Endothelial cell of umbilical vein (primary cell): ENCODE measurements around the gene MMRN2. TPM values are rescaled to one million over a fixed set of nuclear protein-coding genes. Genes with fewer than 3 reads are reported as not detected.
"Not testable (repeated sequence)": the region's sequence is repeated elsewhere in the genome, so short reads cannot be mapped to it uniquely, and the experiment has no call there.

Experiments used
- BruUV-seq: library from RNA; stranded (reverse); fragments of 400-500 nt; replicated peaks from 2 replicates; lab custom pipeline; 2021; lab: Mats Ljungman, UMichigan
- CTCF ChIA-PET: fragments of 300-600, 350-600 bp; sonication (Branson Sonifier 250); formaldehyde crosslinking; loops from one replicate; lab custom pipeline; 2021; ENCODE audit warnings: antibody characterized with exemption, inconsistent platforms; lab: Charles Lee
- POLR2A ChIA-PET: fragments of 300-600, 350-600 bp; sonication (Branson Sonifier 250); formaldehyde crosslinking; loops from one replicate; lab custom pipeline; 2021; ENCODE audit warnings: antibody characterized with exemption, inconsistent platforms; lab: Charles Lee
- DNase-seq: peaks from one replicate; pipeline ENCODE4 v3.0.0-alpha.2; 2011; ENCODE audit warnings: low read depth, low spot score
- FAIRE-seq: peaks from 2 replicates; lab custom pipeline; 2011; peaks lifted over from hg19 to GRCh38; lab: Jason Lieb, UNC
- H2AFZ ChIP-seq: 2 replicates; pipeline ENCODE4 v1.6.0; 2012; ENCODE audit warnings: low read depth, low read length, control low read depth, inconsistent platforms
- H3K27ac ChIP-seq: 2 replicates; pipeline ENCODE4 v1.5.1; 2011; ENCODE audit warnings: low read depth, mild to moderate bottlenecking, control low read depth, low read length, moderate library complexity; ENCODE audit not compliant: insufficient read depth
- H3K27me3 ChIP-seq, 2 experiments: 2 replicates each; pipeline versions ENCODE4 v1.6.0 to v1.6.1; 2011; ENCODE audit warnings: low read length in 2 of 2, mixed read lengths in 1 of 2; ENCODE audit not compliant: control insufficient read depth in 2 of 2, insufficient read depth in 2 of 2
- H3K36me3 ChIP-seq, 2 experiments: 2 replicates in 1 of 2; 3 replicates in 1 of 2; pipeline ENCODE4 v1.5.1; 2011; ENCODE audit warnings: low read length in 2 of 2, mild to moderate bottlenecking in 1 of 2, moderate library complexity in 1 of 2; ENCODE audit not compliant: control insufficient read depth in 2 of 2, insufficient read depth in 2 of 2; ENCODE audit errors: extremely low read depth in 1 of 2
- H3K4me1 ChIP-seq: 3 replicates; pipeline ENCODE4 v1.5.1; 2011; ENCODE audit warnings: mild to moderate bottlenecking, low read length; ENCODE audit not compliant: control insufficient read depth, insufficient read depth; ENCODE audit errors: extremely low read depth
- H3K4me2 ChIP-seq: 2 replicates; pipeline ENCODE4 v1.6.1; 2011; ENCODE audit warnings: low read length, control low read depth, mixed read lengths; ENCODE audit not compliant: insufficient read depth
- H3K4me3 ChIP-seq, 3 experiments: fragments of 200-600 bp in 1 of 3; sonication (generic), shearing (Covaris generic) in 1 of 3; replicated peaks in 1 of 3; 2 replicates each; pipeline ENCODE4 v1.5.1; 2011 to 2016; ENCODE audit warnings: control low read depth in 3 of 3, low read length in 3 of 3, mild to moderate bottlenecking in 2 of 3, inconsistent platforms in 1 of 3, low read depth in 1 of 3, moderate library complexity in 1 of 3; ENCODE audit not compliant: insufficient read depth in 1 of 3
- H3K79me2 ChIP-seq: 2 replicates; pipeline ENCODE4 v1.6.0; 2012; ENCODE audit warnings: low read length, inconsistent platforms; ENCODE audit not compliant: control insufficient read depth, insufficient read depth
- H3K9ac ChIP-seq: replicated peaks from 2 replicates; pipeline ENCODE3; 2011; ENCODE audit warnings: low read length, control low read depth; ENCODE audit not compliant: insufficient read depth; ENCODE audit errors: extremely low read depth
- H3K9me1 ChIP-seq: replicated peaks from 3 replicates; pipeline ENCODE4 v1.6.0; 2011; ENCODE audit warnings: mild to moderate bottlenecking, low read length; ENCODE audit not compliant: control insufficient read depth, insufficient read depth; ENCODE audit errors: extremely low read depth
- H3K9me3 ChIP-seq: replicated peaks from 2 replicates; pipeline ENCODE4 v1.5.1; 2012; ENCODE audit warnings: low read length, inconsistent platforms; ENCODE audit not compliant: control insufficient read depth, insufficient read depth
- H4K20me1 ChIP-seq: replicated peaks from 2 replicates; pipeline ENCODE3; 2011; ENCODE audit warnings: mild to moderate bottlenecking, low read length; ENCODE audit not compliant: control insufficient read depth, insufficient read depth; ENCODE audit errors: extremely low read depth
- CTCF ChIP-seq, 2 donors: IDR thresholded peaks; 1 replicate in 1 of 2; 2 replicates in 1 of 2; pipeline ENCODE4 v1.5.1; 2011; ENCODE audit warnings: low read length in 2 of 2, mild to moderate bottlenecking in 2 of 2, moderate library complexity in 2 of 2, control low read depth in 1 of 2, inconsistent platforms in 1 of 2, low read depth in 1 of 2; ENCODE audit not compliant: insufficient read depth in 1 of 2; ENCODE audit errors: extremely low read depth in 1 of 2
- EZH2 ChIP-seq: IDR thresholded peaks from 2 replicates; pipeline ENCODE4 v1.6.1; 2012; ENCODE audit warnings: borderline replicate concordance, low read depth, mild to moderate bottlenecking, moderate library complexity, low read length, inconsistent platforms; ENCODE audit not compliant: severe bottlenecking
- FOS ChIP-seq: IDR thresholded peaks from 2 replicates; pipeline ENCODE4 v1.6.1; 2011; ENCODE audit warnings: mild to moderate bottlenecking, low read length, moderate library complexity, borderline replicate concordance; ENCODE audit not compliant: insufficient read depth
- GATA2 ChIP-seq: IDR thresholded peaks from 2 replicates; pipeline ENCODE4 v1.7.0; 2011; ENCODE audit warnings: low read depth, mild to moderate bottlenecking, moderate library complexity, mixed read lengths, low read length; ENCODE audit not compliant: insufficient read length, insufficient read depth
- JUN ChIP-seq: IDR thresholded peaks from 2 replicates; pipeline ENCODE4 v1.6.1; 2011; ENCODE audit warnings: borderline replicate concordance, low read depth; ENCODE audit not compliant: insufficient read length, insufficient read depth
- MAX ChIP-seq: IDR thresholded peaks from 2 replicates; pipeline ENCODE4 v1.6.1; 2011; ENCODE audit not compliant: insufficient read depth, insufficient read length
- MYC ChIP-seq: IDR thresholded peaks from one replicate; pipeline ENCODE4 v1.6.1; 2011; ENCODE audit warnings: mild to moderate bottlenecking, low read depth, low read length
- POLR2A ChIP-seq: IDR thresholded peaks from 2 replicates; pipeline ENCODE4 v1.6.1; 2012; ENCODE audit warnings: low read depth, mild to moderate bottlenecking, control low read depth, low read length
- POLR2AphosphoS5 ChIP-seq: IDR thresholded peaks from 2 replicates; pipeline ENCODE4 v1.6.1; 2012; ENCODE audit warnings: low read depth, mild to moderate bottlenecking, control low read depth, low read length, moderate library complexity; ENCODE audit not compliant: insufficient read depth
- dilution Hi-C: fragments of 300-500 bp; cut with MboI; formaldehyde crosslinking; loops from one replicate; pipeline ENCODE4 v1.15.0; 2019; ENCODE audit warnings: low sequenced_read_pairs; ENCODE audit not compliant: extremely low pct_ligation_motif_present
- intact Hi-C: fragments of 100-400 bp; cut with micrococcal nuclease; formaldehyde crosslinking; loops from one replicate; pipeline ENCODE4 v1.10.0; 2022
- polyA plus RNA-seq, 4 experiments: library from polyadenylated mRNA; depleted of rRNA in 3 of 4; stranded (reverse) in 3 of 4; unstranded in 1 of 4; fragments of >200 nt; gene quantifications; 2 replicates each; pipeline versions ENCODE4 v1.2.1 to v1.2.3, GENCODE V29; 2011 to 2012; ENCODE audit warnings: missing spikeins in 1 of 4
- total RNA-seq: library from RNA; stranded (reverse); gene quantifications from 2 replicates; pipeline ENCODE4 v1.2.3, GENCODE V29; 2021

Gene MMRN2
- total and polyA plus RNA-seq, 2 donors (not counting 3 experiments of a cell fraction or from before 2014, with no cell fraction given), result 154 to 169 TPM

GRCh38 chr10:86940677-86941076, 16.7 kb downstream of the MMRN2 start:
- Histone ChIP-seq H3K4me2 (no peak overlapping the region), H3K36me3 (peaks cover 44 to 70% of the 10 kb centered on the region in 2 experiments), H3K79me2 (peaks cover 23% of the 10 kb centered on the region), H3K9me3 (no peaks in the 10 kb centered on the region), H4K20me1 (no peaks in the 10 kb centered on the region), H2AFZ (no peak overlapping the region), H3K27me3 (no peaks in the 10 kb centered on the region), H3K4me3 (no peak overlapping the region), H3K9me1 (no peaks in the 10 kb centered on the region), H3K9ac (no peak overlapping the region), H3K27ac (no peak overlapping the region), H3K4me1 (no peaks in the 10 kb centered on the region)
- ChIA-PET CTCF (interaction anchor here (1.2 to 12.5 kb wide), 3 partner anchors 16 to 114 kb away, joined by 4 to 325 read pairs (median 189); partner anchors contain the start of genes ADIRF, MMRN2 and SNCG), POLR2A (no interaction called here)
- FAIRE-seq (no peak), DNase-seq (no peak)
- no TSS peak for BruUV-seq
- no peak for TF ChIP-seq MAX
- no peak for TF ChIP-seq POLR2AphosphoS5
- TF ChIP-seq CTCF (IDR thresholded peaks at IDR 0.05; ENCODE audit: extremely low read depth in 1 of 2, insufficient read depth in 1 of 2, low read depth in 1 of 2, low read length in 2 of 2), result no peak
- no peak for TF ChIP-seq MYC
- no peak for TF ChIP-seq POLR2A
- no peak for TF ChIP-seq GATA2
- TF ChIP-seq EZH2, result no peak
- no peak for TF ChIP-seq FOS
- no peak for TF ChIP-seq JUN
- dilution Hi-C loops (no loop called here), intact Hi-C loops (no loop called here)

- POLR2A ChIA-PET, H3K27ac ChIP-seq, H3K4me3 ChIP-seq, BruUV-seq, H3K4me2 ChIP-seq, H3K9me1 ChIP-seq, dilution Hi-C loops, H3K9ac ChIP-seq, H3K9me3 ChIP-seq, H3K27me3 ChIP-seq, DNase-seq, FAIRE-seq, H3K4me1 ChIP-seq, H2AFZ ChIP-seq, intact Hi-C loops, H4K20me1 ChIP-seq: not testable (repeated sequence)
- Histone ChIP-seq H3K36me3 (peaks cover 44 to 68% of the 10 kb centered on the region in 2 experiments), H3K79me2 (peaks cover 23% of the 10 kb centered on the region)
- CTCF ChIA-PET, result interaction anchor here (0.7 to 12.5 kb wide), 6 partner anchors 9 to 209 kb away, joined by 4 to 325 read pairs (median 4); partner anchors contain the start of genes ADIRF, MMRN2 and SNCG
Observed at GRCh38 chr10:86940076-86940475, 17.3 kb downstream of the MMRN2 start.
